HG02642 (cell line): ENCODE measurements around the gene SLCO2B1.

Experiments
- ATAC-seq: cut with Tn5 transposase; IDR thresholded peaks from one replicate; pipeline ENCODE4 v1.9.1; 2021; ENCODE audit warnings: mild to moderate bottlenecking; ENCODE audit not compliant: unreplicated experiment, poor library complexity

SLCO2B1 gene

GRCh38 chr11:75143420-75143731, 7.5 kb upstream of the SLCO2B1 start:
- no peak for ATAC-seq

DNA sequence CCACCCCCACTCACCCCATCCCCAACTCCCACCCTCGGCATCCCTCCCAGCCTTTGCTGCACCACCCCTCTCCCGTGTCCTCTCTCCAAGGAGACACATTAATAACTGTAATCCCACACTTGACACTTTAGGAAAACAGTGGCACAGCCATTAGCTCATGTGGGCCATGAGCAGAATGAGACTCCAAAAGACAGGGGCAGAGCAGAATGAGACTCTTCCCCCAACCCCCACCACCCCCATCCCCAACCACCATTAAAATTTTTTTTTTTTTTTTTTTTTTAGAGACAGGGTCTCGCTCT, 6.2 kb upstream of the SLCO2B1 start:
- no peak for ATAC-seq

- no peak for ATAC-seq
Observed at GRCh38 chr11:75145196-75145971, 5.5 kb upstream of the SLCO2B1 start.

DNA sequence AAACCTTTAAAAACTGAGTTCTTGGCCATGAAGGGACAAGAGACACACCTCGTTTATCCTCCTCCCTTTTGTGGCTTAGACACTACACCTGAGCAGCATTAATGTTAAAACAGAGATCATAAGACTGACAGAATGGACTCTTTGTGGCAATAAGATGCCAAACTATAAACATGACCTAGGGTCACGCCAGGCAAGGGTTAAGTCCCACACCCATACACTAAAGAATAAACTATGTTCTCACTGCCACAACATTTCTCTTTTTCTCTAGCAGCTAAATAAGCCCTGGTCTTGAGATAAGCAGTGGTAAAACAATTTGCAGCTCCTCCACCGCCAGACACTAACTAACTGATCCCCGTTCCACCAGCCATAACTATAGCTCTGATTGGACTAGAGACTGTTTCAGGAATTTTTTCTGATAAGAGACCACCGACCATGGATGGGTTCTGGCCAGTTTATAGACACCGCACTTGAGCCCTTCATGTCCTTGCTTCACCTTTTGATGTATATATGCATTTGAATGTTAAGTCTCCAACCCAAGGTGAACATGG, 4.9 kb upstream of the SLCO2B1 start:
- ATAC-seq, result no peak

GRCh38 chr11:75146711-75147110, 4.2 kb upstream of the SLCO2B1 start:
- no peak for ATAC-seq

DNA sequence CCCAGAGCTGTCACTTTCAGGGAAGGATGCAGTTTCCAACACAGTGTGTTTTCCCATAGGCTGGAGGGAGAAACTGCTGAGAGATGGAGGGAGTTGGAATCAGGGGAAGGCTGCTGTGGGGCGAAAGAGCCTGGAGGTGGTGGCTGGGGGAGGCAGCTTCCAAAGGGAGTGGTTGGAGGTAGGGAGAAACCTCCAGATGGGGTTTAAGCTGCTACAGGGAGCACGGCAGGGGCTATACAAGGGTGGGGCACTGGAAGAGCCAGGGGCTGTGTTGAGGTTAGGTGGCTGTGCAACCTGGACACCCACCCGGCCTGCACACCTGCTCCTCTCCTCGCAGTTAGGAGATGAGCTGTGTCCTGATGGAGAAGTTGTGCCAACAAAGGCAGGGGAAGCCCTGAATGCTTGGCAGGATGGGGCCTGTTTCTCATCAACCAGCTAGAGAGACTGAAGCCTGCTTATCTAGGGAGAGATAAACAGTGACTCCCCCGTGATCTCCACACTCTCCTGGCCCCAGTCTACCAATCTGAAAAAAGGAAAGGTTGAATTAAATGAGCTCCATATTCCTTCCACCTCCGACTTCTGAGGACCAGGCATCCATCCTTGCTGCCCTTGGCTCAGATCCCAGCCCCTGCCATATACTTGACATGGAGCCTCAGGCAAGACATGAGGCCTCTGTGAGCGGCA, 3.6 kb upstream of the SLCO2B1 start:
- no peak for ATAC-seq

DNA sequence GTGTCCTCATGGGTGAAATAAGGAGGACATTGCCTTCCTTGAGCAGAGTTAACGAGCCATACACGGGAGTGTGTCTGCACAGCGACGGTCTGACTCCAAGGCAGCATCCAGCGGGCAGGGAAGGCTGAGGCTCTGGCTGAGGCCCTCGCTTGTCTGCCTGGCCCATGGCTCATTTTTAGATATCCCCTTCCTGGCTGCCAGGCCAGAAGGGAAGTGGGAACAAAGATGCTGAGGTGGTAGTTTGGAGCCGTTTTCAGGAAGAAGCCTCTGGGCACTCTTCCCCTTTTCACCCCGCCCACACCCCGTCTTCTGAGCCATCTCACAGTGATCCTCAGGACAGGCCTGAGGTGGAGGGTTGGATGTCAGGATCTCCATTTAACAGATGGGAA, 3.0 kb upstream of the SLCO2B1 start:
- ATAC-seq, result no peak

GRCh38 chr11:75148436-75148983, 2.4 kb upstream of the SLCO2B1 start:
- ATAC-seq, result no peak

DNA sequence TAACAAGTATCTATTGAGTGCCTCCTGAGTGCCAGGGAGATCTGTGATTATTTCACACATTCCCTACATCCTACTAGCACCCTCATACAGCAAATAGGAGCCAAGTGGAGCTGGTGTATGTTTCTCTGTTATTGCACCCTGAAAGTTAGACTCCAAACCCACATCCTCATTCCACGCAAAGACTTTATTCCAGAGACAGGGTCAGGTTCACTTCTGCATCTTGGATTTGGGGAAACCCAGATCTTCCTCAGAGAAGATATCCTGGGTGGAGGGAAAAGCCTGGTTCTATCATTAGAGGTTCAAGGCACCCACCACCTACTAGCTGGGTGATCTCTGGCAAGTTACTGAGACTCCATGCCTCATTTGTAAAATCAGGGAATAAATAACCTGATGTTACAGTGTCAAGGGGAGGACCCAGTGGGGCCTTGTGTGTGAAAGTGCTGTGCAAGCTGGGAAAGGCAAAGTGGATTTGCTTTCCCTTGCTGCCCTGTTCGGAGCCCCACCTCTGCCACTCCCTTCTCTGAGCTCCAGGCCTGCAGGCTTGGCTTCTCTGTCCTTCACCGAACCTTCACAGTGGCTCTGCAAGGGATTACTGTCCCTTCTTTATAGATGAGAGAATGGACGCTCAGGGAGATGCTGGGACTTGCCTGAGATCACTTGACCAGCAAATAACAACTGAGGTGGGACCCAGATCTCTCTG, 991 bp upstream of the SLCO2B1 start:
- no peak for ATAC-seq

GRCh38 chr11:75151346-75152047, 590 bp downstream of the SLCO2B1 start:
- no peak for ATAC-seq

GRCh38 chr11:75152090-75152489, 1.2 kb downstream of the SLCO2B1 start:
- no peak for ATAC-seq

GRCh38 chr11:75152651-75153427, 1.9 kb downstream of the SLCO2B1 start:
- no peak for ATAC-seq

DNA sequence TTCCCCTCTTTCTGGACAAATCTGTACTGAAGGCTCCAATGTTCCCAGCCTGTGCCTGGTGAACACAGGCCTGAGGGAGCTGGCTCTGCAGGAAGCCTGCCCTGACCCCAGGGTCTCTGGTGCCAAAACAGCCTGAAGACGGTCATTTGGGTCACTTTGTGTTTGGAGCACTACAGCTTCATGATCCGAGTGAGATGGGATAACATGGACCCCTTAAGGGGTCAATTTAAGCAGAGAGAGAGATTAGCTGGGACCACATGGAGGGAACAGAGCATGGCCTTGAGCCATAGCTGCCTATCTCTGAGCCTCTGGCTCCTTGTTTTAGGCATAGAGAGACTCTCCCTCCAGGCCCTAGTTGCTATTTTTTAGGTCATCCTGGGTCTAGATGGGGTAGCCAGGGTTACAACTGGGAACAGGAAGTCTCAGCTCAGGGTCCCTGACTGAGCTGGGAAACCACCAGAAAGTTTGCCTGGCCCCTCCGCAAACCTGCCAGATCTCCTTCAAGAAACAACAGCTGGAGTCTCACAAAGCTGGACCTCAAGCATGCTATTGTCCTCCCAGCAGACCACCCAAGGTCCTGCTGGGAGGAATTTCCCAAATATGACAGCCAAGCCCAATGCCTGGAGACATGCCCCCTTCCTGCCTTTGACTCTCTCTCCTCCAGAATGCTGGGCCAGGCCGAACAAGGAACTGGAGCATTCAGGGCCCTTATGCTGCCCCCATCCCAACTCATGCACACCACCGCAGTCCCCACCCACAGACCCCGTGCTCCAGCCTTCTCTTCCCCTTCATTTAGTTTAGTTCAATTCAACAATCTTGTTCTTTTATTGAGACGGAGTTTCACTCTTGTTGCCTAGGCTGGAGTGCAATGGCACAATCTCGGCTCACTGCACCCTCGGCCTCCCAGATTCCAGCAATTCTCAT, 4.0 kb downstream of the SLCO2B1 start:
- no peak for ATAC-seq

GRCh38 chr11:75155570-75156422, 4.9 kb downstream of the SLCO2B1 start:
- ATAC-seq, result no peak

- ATAC-seq, result no peak
Observed at GRCh38 chr11:75158241-75158640, 7.3 kb downstream of the SLCO2B1 start.

- no peak for ATAC-seq
Observed at GRCh38 chr11:75158696-75159150, 7.8 kb downstream of the SLCO2B1 start.

DNA sequence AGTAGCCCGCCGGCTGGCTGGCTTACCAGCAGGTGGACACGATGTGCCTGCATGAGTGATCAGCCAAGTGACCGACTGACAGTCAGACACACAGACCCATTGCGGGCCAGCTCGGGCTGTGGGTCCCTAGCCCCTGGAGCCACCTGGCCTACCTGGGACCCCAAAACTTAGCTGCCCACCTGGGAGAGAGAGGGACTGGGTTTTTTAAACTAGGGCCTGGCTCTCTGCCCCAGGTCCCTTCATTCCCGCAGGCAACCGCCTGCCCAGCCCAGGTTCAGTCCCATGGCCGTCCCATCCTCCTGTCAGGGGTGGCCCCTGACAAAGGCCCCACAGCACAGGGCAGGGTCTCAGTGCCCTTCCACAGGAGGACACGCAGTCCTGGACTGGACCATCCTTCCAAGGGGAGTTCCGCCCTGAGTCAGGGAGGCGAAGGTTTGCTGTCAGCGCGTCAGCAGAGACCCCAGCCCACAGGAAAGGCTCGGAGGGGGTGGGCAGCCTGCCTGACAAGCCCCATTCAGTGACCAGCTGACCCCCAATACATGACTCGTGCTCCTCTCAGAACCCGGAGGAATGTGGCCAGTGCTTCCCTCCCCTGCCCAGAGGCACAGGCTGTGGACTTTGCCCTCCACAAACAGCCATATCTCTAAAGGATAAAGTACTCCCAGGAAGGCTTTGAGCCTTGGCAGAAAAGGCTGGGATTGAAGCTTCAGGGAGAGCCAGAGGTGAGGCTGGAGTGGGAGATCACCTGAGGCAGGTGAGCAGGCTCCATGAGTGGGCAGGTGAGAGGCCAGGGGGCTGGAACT, 8.4 kb downstream of the SLCO2B1 start:
- ATAC-seq, result no peak
